HG03354 (cell line): ENCODE data around the gene ACER3.
"Not testable (repeated sequence)": the region's sequence is repeated elsewhere in the genome, so short reads cannot be mapped to it uniquely, and the experiment has no call there.

Experiments used
- ATAC-seq: cut with Tn5 transposase; IDR thresholded peaks from one replicate; pipeline ENCODE4 v1.9.1; 2021; ENCODE audit warnings: mild to moderate bottlenecking; ENCODE audit not compliant: unreplicated experiment, poor library complexity, severe bottlenecking

The ACER3 gene

DNA sequence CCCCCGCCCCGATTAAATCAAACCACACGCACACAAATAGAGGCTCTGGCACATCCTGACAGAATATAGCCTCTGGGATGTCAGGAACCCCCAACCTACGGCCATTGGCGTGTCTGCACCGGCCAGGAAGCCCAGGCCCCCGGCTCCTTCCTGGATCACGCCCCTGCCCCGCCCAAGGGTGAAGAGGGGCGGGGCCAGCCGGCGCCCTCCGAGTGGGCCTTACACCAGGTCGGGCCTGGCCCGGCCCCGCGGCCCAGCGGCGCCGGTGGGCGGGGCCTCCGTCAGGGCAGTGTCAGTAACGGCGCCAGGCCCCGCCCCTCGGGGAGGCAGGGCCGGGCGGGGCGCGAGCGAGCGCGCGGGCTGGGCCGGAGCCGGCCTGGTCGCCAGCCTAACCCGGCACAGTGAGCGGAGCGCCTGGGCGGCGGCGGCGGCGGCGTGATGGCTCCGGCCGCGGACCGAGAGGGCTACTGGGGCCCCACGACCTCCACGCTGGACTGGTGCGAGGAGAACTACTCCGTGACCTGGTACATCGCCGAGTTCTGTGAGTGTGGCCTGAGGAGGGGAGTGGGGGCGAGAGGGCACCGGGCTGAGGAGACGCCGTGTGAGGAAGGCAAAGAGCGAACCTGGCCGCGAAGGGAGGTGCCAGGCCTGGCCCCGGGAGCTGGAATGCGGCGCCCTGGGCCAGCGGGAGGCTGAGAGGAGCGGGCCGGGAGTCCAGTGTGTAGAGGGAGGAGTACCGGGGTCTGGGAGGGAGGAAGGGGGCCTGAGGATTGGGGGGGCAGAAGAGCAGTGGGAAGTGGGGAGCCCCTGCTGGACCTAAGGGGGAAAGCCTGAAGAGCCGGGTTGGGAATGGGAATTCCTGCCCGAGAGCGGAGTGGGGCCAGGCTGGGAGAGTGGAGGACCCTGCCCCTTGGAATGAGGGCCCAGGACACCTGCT is at the start of gene ACER3:
Gene ACER3 (plus strand): TSS at position 380 of the 937 bp plus-strand sequence. CDS start 59 bp downstream, at position 439.
- peak; percentile 95 for ATAC-seq

DNA sequence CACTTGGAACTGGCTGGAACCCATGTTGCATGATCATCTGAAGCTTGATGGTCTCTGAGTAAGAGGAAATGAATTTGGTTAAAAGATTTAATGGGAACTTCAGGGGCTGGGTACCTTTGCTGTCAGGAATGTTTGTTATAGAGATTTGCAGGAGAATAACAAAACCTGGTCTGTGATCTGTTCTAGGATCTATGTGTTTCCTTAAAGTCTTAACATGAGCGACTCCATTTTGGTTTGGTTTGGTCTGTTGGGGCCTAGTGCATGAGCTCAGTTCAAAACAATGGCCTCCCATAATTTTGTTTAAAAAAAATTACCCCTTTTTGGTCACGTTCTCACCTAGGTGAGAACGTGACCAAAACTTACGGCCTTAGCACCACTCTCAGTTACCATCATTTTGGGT is 49.5 kb upstream of the ACER3 start:
- no peak for ATAC-seq

DNA sequence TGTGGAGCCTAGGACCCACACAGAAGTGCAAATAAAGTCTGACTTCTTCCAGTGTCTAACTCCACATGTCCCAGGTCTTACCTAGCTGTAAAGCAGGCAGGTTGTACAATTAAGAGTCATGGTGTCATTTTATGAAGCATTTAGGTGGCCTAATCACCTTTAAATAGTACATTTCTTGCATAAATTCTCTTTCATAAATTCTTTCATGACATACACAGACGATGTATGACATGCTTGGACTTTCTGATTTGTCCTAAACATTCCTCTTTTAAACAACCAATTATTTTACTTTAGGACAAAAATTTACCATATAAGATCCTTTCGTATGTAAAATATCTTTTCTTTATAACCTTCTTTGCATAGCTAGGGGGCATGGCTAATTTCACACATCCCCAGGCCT is 46.3 kb upstream of the ACER3 start:
- no peak for ATAC-seq

DNA sequence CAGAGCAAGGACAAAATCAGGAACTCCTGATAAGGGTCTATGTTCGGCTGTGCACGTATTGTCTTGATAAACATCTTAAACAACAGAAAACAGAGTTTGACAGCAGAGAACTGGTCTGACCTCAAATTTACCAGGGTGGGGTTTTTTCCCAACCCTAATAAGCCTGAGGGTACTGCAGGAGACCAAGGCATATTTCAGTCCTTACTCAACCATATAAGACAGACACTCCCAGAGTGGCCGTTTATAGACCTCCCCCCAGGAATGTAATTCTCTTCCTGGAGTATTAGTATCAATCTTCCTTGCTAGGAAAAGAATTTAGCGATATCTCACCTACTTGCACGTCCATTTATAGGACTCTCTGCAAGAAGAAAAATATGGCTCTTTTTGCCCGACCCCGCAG is 45.0 kb upstream of the ACER3 start:
- ATAC-seq, result not testable (repeated sequence)

DNA sequence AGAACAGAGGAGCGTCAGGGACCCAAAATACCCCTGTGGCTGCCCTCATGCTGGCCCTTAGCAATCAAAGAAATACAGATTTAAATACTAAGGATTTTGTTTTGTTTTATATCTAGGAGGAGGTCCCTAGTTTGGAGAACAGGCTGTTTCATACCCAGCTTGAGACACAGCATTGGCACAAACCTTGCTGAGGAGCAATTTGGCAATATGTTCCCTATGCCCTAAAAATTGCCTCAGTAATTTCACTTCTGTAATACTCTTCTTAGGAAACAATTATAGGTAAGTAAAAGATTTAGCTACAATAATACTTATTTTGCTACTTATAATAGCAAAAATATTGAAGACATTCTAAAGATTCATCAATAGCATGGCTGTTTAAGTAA is 40.5 kb upstream of the ACER3 start:
- ATAC-seq, result no peak

DNA sequence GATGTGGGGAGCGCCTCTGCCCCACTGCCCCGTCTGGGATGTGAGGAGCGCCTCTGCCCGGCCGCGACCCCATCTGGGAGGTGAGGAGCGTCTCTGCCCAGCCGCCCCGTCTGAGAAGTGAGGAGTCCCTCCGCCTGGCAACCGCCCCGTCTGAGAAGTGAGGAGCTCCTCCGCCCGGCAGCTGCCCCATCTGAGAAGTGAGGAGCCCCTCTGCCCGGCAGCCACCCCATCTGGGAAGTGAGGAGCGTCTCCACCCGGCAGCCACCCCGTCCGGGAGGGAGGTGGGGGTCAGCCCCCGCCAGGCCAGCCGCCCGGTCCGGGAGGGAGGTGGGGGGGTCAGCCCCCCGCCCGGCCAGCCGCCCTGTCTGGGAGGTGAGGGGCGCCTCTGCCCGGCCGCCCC is 39.3 kb upstream of the ACER3 start:
- not testable (repeated sequence) for ATAC-seq

DNA sequence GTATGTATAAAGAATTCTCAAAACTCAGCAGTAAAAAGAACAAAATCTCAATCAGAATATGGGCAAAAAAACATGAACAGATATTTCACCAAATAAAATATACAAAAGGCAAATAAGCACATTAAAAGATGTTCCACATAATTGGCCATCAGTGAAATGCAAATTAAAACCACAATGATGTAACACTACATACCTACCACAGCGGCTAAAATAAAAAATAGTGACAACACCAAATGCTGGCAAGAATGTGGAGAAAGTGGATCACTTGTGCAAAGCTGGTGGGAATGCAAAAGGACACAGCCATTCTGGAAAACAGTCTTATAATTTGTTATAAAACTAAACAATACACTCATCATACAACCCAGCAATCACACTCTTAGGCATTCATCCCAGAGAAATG is 38.3 kb upstream of the ACER3 start:
- ATAC-seq, result no peak

DNA sequence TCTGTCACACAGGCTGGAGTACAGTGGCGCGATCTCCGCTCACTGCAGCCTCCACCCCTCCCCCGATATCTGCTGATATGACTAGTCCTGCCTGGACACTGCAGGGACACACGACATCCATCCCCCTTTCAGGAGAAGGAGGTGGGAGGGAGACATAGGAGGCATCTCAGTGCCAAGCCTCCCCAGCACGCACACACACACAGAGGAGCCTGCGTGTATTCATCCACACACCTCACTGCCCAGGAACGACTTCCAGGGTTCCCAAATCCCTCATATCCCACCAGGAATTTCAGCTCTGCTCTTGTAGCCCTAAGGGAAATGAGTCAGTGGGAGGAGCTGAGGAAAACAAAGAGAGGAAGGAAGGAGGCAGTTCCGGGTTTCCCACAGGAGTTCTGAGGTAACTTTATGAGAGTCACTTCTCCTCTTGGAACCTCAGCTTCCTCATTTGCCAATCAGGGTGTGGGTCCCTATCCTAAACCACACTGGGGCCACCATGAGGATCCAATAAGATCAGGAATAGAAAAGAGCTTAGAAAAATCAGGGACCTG is 37.2 kb upstream of the ACER3 start:
- ATAC-seq, result no peak

DNA sequence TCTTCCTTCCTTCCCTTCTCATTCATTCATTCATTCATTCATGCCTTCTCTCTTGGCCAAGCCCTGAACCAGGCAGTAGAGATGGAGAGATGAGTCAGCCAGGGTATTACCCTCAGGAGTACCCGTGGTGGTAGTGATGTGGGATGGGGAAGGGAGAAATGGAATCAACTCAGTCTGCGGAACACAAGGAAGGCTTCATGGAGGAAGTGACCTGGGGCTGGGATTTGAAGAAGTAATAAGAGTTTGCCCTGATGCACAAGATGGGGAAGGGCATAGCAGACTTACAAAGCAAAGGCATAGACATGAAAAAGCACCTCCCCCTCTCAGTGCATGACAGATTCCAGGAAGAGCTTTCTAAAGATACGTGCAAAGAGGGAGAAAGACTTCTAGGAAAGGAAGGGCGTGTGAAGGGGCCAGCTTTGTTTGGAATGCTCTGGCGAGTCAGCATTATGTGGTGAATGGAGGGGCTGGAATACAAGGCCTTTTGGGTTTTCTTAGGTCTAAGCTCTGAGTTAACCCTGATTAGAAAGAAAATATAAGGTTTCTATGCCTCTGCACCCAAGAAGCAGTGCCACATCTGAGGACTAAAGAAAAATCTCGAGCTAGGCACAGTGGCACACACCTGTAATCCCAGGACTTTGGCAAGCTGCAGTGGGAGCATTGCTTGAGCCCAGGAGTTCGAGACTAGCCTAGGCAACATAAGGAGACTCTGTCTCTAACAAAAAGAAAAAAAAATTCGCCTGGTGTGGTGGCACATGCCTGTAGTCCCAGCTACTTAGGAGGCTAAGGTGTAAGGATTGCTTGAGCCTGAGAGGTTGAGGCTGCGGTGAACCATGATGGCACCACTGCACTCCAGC is 36.4 kb upstream of the ACER3 start:
- no peak for ATAC-seq

DNA sequence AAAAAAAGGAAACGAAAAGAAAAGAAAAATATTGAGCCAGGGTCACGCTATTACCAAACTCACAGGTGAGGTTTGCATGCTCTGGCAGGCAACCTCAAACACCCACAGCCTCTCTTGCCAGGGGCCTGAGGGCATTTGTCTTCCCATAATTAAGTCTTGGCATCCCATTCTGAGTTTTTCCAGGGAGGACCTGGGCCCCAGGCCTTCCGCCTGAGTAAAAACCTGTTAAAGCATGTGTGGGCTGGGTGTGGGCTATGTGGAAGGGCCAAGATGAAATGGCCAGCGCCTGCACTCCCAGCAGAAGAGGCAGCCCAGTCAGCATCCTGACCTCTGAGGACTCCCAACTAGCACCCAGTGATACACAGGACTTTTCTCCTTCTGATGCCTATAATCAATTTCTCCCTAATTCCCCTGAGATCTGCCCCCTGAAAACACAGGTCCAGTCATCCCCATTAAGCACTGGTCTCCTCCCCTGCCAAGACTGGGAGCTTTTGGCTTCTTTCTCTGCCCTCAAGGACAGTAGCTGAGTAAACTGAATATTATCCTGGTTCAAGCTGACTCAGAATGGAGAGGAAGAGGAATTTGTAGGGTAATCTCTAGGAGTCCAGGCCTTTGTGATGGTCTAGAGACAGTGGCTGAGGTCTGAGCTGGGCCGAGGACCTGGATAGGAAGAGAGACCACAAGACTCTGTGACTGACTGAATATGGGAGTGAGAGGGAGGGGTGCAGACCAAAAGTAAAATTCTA is 35.6 kb upstream of the ACER3 start:
- ATAC-seq, result no peak

DNA sequence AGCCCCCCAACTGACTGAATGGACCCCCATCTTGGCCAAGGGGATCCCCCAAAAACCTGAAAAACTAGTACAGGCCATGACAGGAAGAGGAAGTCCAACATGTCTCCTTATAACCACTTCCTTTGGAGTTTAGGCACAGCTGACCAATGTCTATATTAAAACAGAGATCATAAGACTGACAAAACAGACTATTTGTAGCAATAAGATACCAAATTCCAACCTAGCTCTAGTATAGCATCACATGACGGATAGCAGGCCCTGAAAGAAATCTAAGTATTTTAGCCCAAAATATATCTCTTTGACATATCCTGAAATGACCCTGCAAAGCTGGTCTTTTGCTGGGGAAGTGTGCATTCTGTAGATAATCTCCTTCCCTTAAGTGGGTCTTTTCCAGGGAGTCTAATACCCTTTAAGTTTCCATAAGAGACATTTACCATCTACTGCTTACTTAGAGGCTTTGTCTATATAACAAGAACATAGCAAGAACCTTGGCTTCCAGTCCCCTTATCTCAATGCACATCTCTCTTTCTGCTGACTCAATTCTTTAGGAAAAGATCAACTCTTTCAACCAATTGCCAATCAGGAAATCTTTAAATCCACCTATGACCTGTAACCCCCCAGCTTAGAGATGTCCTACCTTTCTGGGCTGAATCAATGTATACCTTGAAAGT is 34.9 kb upstream of the ACER3 start:
- no peak for ATAC-seq

DNA sequence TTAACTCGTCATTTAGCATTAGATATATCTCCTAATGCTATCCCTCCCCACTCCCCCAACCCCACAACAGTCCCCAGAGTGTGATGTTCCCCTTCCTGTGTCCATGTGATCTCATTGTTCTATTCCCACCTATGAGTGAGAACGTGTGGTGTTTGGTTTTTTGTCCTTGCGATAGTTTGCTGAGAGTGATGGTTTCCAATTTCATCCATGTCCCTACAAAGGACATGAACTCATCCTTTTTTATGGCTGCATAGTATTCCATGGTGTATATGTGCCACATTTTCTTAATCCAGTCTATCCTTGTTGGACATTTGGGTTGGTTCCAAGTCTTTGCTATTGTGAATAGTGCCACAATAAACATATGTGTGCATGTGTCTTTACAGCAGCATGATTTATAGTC is 34.2 kb upstream of the ACER3 start:
- not testable (repeated sequence) for ATAC-seq

DNA sequence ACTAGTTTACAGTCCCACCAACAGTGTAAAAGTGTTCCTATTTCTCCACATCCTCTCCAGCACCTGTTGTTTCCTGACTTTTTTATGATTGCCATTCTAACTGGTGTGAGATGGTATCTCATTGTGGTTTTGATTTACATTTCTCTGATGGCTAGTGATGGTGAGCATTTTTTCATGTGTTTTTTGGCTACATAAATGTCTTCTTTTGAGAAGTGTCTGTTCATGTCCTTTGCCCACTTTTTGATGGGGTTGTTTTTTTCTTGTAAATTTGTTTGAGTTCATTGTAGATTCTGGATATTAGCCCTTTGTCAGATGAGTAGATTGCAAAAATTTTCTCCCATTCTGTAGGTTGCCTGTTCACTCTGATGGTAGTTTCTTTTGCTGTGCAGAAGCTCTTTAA is 33.7 kb upstream of the ACER3 start:
- not testable (repeated sequence) for ATAC-seq

DNA sequence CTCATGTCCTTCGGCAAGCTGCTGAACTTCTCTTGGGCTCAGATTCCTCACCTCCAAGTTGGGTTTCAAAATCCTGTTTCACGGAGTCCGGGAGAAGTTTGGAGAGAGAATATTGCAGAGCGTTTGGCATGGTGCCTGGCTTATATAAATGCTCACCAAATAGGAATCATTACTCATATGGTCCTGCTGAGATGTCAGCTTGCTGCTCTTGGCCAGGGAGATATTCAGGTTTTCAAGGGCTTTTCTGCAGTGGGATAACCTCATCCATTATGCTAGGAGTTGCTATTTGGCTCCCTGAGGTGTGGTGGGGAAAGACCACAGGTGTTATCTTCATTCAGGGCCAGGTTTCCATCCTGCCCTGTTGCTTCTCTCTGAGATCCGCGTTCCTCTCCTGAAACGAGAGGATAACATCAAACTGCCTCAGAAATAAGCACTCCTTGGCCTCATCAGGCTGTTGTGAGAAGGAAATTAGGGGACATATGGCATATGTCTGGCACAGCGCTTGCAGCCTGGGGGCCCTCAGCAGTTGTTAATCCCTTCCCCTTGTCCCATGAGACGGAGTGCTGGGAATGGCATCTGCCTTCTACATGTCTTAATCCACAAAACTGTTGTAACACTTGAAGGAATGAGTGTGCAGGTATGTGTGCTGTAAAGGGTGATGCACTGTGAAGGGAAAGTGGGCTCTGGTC is 29.9 kb upstream of the ACER3 start:
- no peak for ATAC-seq

DNA sequence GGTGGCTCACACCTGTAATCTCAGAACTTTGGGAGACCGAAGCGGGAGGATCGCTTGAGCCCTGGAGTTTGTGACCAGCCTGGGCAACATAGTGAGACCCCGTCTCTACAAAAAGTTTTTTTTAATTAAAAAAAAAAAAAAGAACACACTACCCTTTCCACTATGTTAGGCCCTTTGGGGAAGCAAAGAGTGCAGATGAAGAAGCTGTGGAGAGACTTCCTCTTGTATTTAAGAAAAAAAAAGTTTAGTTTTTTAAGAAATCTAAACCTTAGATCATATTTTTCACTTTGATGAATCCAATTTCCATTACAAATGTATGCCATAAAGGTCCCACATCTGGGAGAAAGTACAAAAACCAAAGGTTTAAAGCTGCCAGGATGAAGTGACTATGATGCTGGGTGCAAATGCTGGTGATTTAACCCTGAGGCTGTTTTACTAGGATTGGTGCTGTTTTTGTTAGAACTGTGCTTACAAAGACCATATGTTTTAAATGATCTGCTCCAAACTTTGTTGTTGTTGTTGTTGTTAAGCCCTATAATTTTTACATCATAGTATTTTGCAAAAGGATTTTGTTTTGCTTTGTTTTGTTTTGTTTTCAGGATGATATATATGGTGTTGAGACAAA is 28.9 kb upstream of the ACER3 start:
- ATAC-seq, result no peak

DNA sequence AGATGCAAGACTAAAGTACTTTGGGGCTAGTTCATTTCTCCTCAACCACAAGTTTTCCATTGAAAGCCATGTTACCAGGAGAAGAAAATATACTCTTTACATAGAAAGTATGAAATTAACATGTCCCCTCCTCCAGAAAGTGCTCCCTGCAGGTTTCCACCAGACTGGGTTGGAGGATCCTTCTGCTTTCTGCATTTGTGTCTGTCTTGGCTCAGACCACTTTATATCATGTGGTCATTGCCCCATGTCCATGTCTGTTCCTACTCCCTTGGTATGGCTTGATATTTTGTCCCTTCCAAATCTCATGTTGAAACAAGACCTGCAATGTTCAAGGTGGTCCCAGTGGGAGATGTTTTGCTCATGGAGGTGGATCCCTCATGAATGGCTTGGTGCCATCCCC is 28.4 kb upstream of the ACER3 start:
- ATAC-seq, result no peak

DNA sequence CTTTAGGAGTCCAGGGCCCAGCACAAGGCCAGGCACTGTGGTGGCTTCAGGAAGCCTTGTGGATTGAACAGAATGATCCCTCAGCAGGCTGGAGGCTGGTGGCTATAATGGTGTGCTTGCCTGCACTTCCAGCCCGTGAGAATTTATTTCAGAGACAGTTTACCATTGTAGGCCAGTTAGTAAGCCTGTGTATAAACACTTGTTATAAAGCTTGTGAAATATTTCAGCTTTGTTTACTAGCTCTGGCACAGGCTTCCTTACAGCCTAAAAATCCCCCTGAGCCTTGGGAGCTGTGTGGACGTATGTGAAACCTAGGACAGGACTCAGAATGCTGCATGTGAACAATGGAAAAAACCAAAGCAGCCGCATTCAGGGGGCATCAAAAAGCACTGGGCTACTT is 26.6 kb upstream of the ACER3 start:
- no peak for ATAC-seq

DNA sequence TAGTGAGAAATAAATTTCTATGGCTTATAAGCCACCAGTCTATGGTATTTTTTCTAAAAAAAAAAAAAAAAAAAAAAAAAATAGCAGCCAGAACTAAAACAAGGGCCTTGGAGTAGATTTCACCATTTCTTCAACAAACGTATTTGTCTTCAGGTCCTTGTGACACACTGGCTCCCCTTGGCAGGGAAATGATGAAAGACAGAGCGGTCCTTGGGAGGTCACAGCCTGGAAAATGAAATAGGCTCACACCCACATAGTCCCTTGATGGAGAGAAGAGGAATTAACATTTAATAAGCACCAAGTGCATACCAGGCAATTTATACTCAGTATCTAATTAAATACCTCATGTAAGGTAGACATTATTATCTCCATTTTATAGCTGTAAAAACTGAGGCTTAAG is 25.7 kb upstream of the ACER3 start:
- no peak for ATAC-seq
